H1 (cell line): ENCODE data around the gene RRAS. TPM values are rescaled to one million over a fixed set of nuclear protein-coding genes. Genes with fewer than 3 reads are reported as not detected.

Source experiments
- BRCA1 ChIP-seq: IDR thresholded peaks from 2 replicates; pipeline ENCODE4 v1.6.1; 2012; ENCODE audit warnings: low read depth, low read length, improper control_type of control experiment
- CEBPB ChIP-seq: IDR thresholded peaks from 2 replicates; pipeline ENCODE4 v1.6.1; 2012; ENCODE audit warnings: low read depth, low read length
- EGR1 ChIP-seq: IDR thresholded peaks from 2 replicates; pipeline ENCODE4 v1.6.1; 2011; ENCODE audit warnings: low read depth, low read length, borderline replicate concordance
- FOSL1 ChIP-seq: IDR thresholded peaks from 2 replicates; pipeline ENCODE4 v1.6.1; 2011; ENCODE audit warnings: mild to moderate bottlenecking, low read depth, low read length, moderate library complexity; ENCODE audit not compliant: insufficient read depth
- GABPA ChIP-seq: IDR thresholded peaks from 2 replicates; pipeline ENCODE4 v1.6.1; 2011; ENCODE audit warnings: mild to moderate bottlenecking, low read length, moderate library complexity, borderline replicate concordance; ENCODE audit not compliant: insufficient read depth
- RNF2 ChIP-seq: fragments of 200-900, 300-1000 bp; sonication (generic); IDR thresholded peaks from 2 replicates; pipeline ENCODE4 v1.7.1; 2016; ENCODE audit warnings: borderline replicate concordance, low read depth, mild to moderate bottlenecking, antibody characterized with exemption, low read length; ENCODE audit not compliant: poor library complexity, severe bottlenecking; ENCODE audit errors: missing control alignments
- SIN3A ChIP-seq, 2 experiments: IDR thresholded peaks in 1 of 2; conservative IDR thresholded peaks in 1 of 2; 2 replicates each; pipeline ENCODE4 v1.6.1; 2011 to 2012; ENCODE audit warnings: low read length in 2 of 2, improper control_type of control experiment in 1 of 2, low read depth in 1 of 2, mild to moderate bottlenecking in 1 of 2
- SUZ12 ChIP-seq: fragments of 200-600 bp; sonication (generic); IDR thresholded peaks from 2 replicates; pipeline ENCODE4 v1.6.1; 2012; ENCODE audit warnings: mild to moderate bottlenecking, inconsistent platforms, low read length, moderate library complexity, mixed read lengths
- TAF1 ChIP-seq: IDR thresholded peaks from 2 replicates; pipeline ENCODE4 v1.6.1; 2011; ENCODE audit warnings: mild to moderate bottlenecking, low read depth, low read length
- TAF7 ChIP-seq: optimal IDR thresholded peaks from 2 replicates; pipeline ENCODE3; 2011; ENCODE audit warnings: low read depth, mild to moderate bottlenecking, inconsistent platforms, low read length, moderate library complexity, borderline replicate concordance
- polyA plus RNA-seq, 7 experiments: library from polyadenylated mRNA; depleted of rRNA in 3 of 7; stranded (reverse) in 5 of 7; unstranded in 2 of 7; fragments of >200 nt in 5 of 7; fragments of 200-250 nt in 2 of 7; gene quantifications; 1 replicate in 5 of 7; 2 replicates in 1 of 7; 4 replicates in 1 of 7; pipeline versions ENCODE4 v1.2.1 to v1.2.3, GENCODE V29; 2011 to 2013; ENCODE audit warnings: missing spikeins in 2 of 7, mixed read lengths in 2 of 7
- total RNA-seq: library from RNA; stranded (reverse); fragmentation: NEBNext Ultra II Directional; extraction: Animal tissue kit (Norgen Biotek cat#: 25700); gene quantifications from 2 replicates; pipeline ENCODE4 v1.2.1, GENCODE V29; 2021
- TF ChIP-seq, protein P1 (sequence below), 3 experiments: IDR thresholded peaks; 1 replicate in 2 of 3; 2 replicates in 1 of 3; pipeline versions ENCODE4 v1.5.1 to v1.6.1; 2011; ENCODE audit warnings: low read length in 3 of 3, mild to moderate bottlenecking in 3 of 3, inconsistent platforms in 2 of 3, low read depth in 1 of 3, moderate library complexity in 1 of 3; ENCODE audit not compliant: insufficient read depth in 1 of 3; ENCODE audit errors: control extremely low read depth in 1 of 3
- TF ChIP-seq, protein P2 (sequence below): IDR thresholded peaks from 2 replicates; pipeline ENCODE4 v1.6.1; 2012; ENCODE audit warnings: inconsistent platforms

RRAS gene
- total and polyA plus RNA-seq, 2 of the 8 experiments (the other 6 are each of a cell fraction or from before 2014, with no cell fraction given): 17.7 to 49.1 TPM

GRCh38 chr19:49590071-49590970 lies 49.6 kb downstream of the RRAS start (continued):
- TF ChIP-seq, protein P1, sequence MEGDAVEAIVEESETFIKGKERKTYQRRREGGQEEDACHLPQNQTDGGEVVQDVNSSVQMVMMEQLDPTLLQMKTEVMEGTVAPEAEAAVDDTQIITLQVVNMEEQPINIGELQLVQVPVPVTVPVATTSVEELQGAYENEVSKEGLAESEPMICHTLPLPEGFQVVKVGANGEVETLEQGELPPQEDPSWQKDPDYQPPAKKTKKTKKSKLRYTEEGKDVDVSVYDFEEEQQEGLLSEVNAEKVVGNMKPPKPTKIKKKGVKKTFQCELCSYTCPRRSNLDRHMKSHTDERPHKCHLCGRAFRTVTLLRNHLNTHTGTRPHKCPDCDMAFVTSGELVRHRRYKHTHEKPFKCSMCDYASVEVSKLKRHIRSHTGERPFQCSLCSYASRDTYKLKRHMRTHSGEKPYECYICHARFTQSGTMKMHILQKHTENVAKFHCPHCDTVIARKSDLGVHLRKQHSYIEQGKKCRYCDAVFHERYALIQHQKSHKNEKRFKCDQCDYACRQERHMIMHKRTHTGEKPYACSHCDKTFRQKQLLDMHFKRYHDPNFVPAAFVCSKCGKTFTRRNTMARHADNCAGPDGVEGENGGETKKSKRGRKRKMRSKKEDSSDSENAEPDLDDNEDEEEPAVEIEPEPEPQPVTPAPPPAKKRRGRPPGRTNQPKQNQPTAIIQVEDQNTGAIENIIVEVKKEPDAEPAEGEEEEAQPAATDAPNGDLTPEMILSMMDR (IDR thresholded peaks at IDR 0.05; ENCODE audit: control extremely low read depth in 1 of 3, insufficient read depth in 1 of 3, low read depth in 1 of 3, low read length in 3 of 3): peak in 1 of 3 experiments; percentile 8; a peak in 1 of 4 replicates
- no peak for TF ChIP-seq BRCA1
- peak in 1 of 2 experiments; percentile 54; a peak in 2 of 4 replicates for TF ChIP-seq SIN3A (conservative IDR thresholded peaks at IDR 0.05 in 1 of 2, IDR thresholded peaks at IDR 0.05 in 1 of 2; ENCODE audit: low read depth in 1 of 2, low read length in 2 of 2)
- no peak for TF ChIP-seq RNF2
- TF ChIP-seq, protein P2, sequence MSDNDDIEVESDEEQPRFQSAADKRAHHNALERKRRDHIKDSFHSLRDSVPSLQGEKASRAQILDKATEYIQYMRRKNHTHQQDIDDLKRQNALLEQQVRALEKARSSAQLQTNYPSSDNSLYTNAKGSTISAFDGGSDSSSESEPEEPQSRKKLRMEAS: no peak
- peak; percentile 84; the same call in 1 of the 2 replicates for TF ChIP-seq EGR1
- no peak for TF ChIP-seq SUZ12
- TF ChIP-seq TAF1: peak; percentile 87
- no peak for TF ChIP-seq FOSL1
- TF ChIP-seq GABPA: no peak
- TF ChIP-seq CEBPB: no peak
- TF ChIP-seq TAF7: peak; percentile 78
